Karpas-422 (cell line): ENCODE results near the gene ROMO1. TPM values are rescaled to one million over a fixed set of nuclear protein-coding genes. Genes with fewer than 3 reads are reported as not detected.

Experiments used
- DNase-seq: peaks from one replicate; pipeline ENCODE4 v3.0.0-alpha.2; 2015
- H2AFZ ChIP-seq: fragments of 200-600 bp; sonication (generic); 2 replicates; pipeline ENCODE4 v1.6.1; 2014; ENCODE audit warnings: antibody characterized with exemption, low read length, mixed read lengths
- H3K27ac ChIP-seq: fragments of 200-600 bp; sonication (generic); 2 replicates; pipeline ENCODE4 v1.5.1; 2014; ENCODE audit warnings: mild to moderate bottlenecking, low read length, moderate library complexity
- H3K27me3 ChIP-seq: fragments of 200-600 bp; sonication (generic); 2 replicates; pipeline ENCODE4 v1.6.1; 2014; ENCODE audit warnings: low read length, mixed read lengths
- H3K36me3 ChIP-seq: fragments of 200-600 bp; sonication (generic); 2 replicates; pipeline ENCODE4 v1.6.1; 2014; ENCODE audit warnings: low read length, mixed read lengths; ENCODE audit not compliant: insufficient read depth
- H3K4me1 ChIP-seq: fragments of 200-600 bp; sonication (generic); 2 replicates; pipeline ENCODE4 v1.6.1; 2014; ENCODE audit warnings: mild to moderate bottlenecking, low read length, mixed read lengths
- H3K4me2 ChIP-seq: fragments of 200-600 bp; sonication (generic); 2 replicates; pipeline ENCODE4 v1.6.1; 2014; ENCODE audit warnings: low read length, low read depth, mild to moderate bottlenecking; ENCODE audit not compliant: poor library complexity, severe bottlenecking
- H3K4me3 ChIP-seq: fragments of 200-600 bp; sonication (generic); 2 replicates; pipeline ENCODE4 v1.5.1; 2014; ENCODE audit warnings: mild to moderate bottlenecking, antibody characterized with exemption, low read length, mixed read lengths
- H3K79me2 ChIP-seq: fragments of 200-600 bp; sonication (generic); 2 replicates; pipeline ENCODE4 v1.6.1; 2014; ENCODE audit warnings: mild to moderate bottlenecking, low read length, mixed read lengths
- H3K9ac ChIP-seq: fragments of 200-600 bp; sonication (generic); 2 replicates; pipeline ENCODE4 v1.6.0; 2014; ENCODE audit warnings: low read length
- H3K9me2 ChIP-seq: fragments of 200-600 bp; sonication (generic), shearing (Covaris generic); replicated peaks from 2 replicates; pipeline ENCODE4 v1.6.0; 2014; ENCODE audit warnings: mild to moderate bottlenecking, low read length, moderate library complexity; ENCODE audit not compliant: insufficient read depth
- H3K9me3 ChIP-seq: fragments of 300-700, 200-600 bp; sonication (generic); 2 replicates; pipeline ENCODE4 v1.6.1; 2014; ENCODE audit warnings: low read length, mixed read lengths
- H4K20me1 ChIP-seq: fragments of 200-600 bp; sonication (generic); 2 replicates; pipeline ENCODE4 v1.6.1; 2014; ENCODE audit warnings: mild to moderate bottlenecking, antibody characterized with exemption, low read length, low read depth; ENCODE audit not compliant: insufficient read depth
- total RNA-seq: library from RNA; depleted of rRNA; stranded (reverse); fragments of >200 nt; shearing (Covaris generic); gene quantifications from 2 replicates; pipeline ENCODE4 v1.2.3, GENCODE V29; 2014; ENCODE audit warnings: low replicate concordance

Gene ROMO1
- total RNA-seq, 1 experiment from 2014 or later: 242 TPM

GRCh38 chr20:35724321-35725230, 25.4 kb downstream of the ROMO1 start:
- Histone ChIP-seq H3K79me2 (peaks cover 84% of the 10 kb centered on the region), H3K27ac (no peak overlapping the region), H3K4me2 (no peak overlapping the region), H2AFZ (no peak overlapping the region), H3K4me3 (no peak overlapping the region), H3K9me2 (no peaks in the 10 kb centered on the region), H3K36me3 (peaks cover 75% of the 10 kb centered on the region), H3K27me3 (no peaks in the 10 kb centered on the region), H3K4me1 (no peaks in the 10 kb centered on the region), H3K9me3 (no peaks in the 10 kb centered on the region), H3K9ac (no peak overlapping the region), H4K20me1 (peaks cover 63% of the 10 kb centered on the region)
- no peak for DNase-seq

GRCh38 chr20:35726842-35727711, 27.9 kb downstream of the ROMO1 start:
- Histone ChIP-seq H3K4me1 (no peaks in the 10 kb centered on the region), H3K79me2 (peaks cover 86% of the 10 kb centered on the region), H3K27me3 (no peaks in the 10 kb centered on the region), H3K9ac (no peak overlapping the region), H2AFZ (no peak overlapping the region), H3K9me2 (no peaks in the 10 kb centered on the region), H3K36me3 (peaks cover 76% of the 10 kb centered on the region), H3K9me3 (no peaks in the 10 kb centered on the region), H3K4me2 (no peak overlapping the region), H3K27ac (no peak overlapping the region), H3K4me3 (no peak overlapping the region), H4K20me1 (peaks cover 69% of the 10 kb centered on the region)
- no peak for DNase-seq

DNA sequence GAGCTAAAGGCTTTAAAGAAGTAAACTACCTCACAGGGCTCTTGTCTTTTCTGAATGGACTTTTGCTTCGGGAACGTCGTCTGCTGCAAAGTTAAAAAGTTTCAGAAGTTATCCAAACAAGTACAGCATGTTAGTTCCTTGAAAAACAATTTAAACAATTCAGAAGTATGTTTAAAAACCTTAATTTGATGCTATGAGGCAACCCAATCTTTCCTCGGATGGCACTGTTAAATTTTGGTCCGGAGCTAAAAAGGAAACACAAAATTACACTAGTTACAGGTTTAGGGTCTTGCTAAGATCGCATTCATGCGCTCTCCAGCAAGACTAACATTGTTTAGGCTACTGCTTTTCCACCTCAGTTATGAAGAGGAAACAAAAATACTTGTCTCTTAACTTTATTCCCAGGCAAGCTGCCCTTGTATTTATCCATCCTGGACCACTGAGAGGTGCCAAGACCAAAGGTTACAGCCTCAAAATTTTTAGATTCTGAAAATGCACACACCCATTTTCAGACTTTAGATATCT, 30.1 kb downstream of the ROMO1 start:
- Histone ChIP-seq H3K4me3 (no peak overlapping the region), H3K79me2 (peaks cover 92% of the 10 kb centered on the region), H3K4me2 (no peak overlapping the region), H3K9ac (no peak overlapping the region), H3K27ac (no peak overlapping the region), H3K36me3 (peaks cover 79% of the 10 kb centered on the region), H2AFZ (no peak overlapping the region), H4K20me1 (peaks cover 78% of the 10 kb centered on the region), H3K9me3 (no peaks in the 10 kb centered on the region), H3K9me2 (no peaks in the 10 kb centered on the region), H3K4me1 (no peaks in the 10 kb centered on the region; the same call in 1 of the 2 replicates), H3K27me3 (no peaks in the 10 kb centered on the region)
- DNase-seq: no peak

DNA sequence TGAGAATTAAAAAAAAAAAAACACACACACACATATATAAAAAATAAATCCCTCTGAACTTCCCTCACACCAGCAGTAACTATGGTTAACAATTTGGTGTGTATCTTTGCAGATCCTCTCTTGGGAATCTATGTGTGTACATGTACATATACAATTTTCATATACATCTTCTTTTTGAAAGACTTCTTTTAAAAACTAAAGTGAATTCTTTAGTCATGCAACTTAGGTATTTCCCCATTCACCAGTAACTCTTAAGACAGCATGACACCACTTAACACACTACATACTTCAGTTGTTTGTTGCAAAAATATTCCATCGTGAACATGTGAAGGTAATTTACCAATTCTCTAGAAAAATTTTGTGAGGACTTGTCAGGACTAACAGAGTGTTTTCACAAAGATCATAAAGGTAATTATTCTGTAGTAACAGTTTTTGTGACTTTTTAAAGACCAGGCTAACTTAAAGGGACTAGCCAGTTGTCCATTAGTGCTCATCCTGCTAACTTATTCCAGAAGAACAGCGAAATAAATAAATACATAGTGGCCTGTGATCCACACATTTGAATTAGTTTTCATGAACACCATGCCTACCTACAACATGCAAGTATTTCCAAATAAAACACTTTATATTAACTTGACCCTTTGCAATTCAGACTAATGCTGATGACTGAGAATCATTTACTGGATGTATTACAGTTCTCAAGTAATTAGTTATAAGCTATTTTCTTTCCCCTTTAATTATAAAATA, 30.8 kb downstream of the ROMO1 start:
- peaks cover 3% of the 10 kb centered on the region; the same call in 1 of the 2 replicates for H3K4me1 ChIP-seq
- H3K4me3 ChIP-seq: no peak overlapping the region
- no peaks in the 10 kb centered on the region for H3K27me3 ChIP-seq
- no peak overlapping the region for H3K9ac ChIP-seq
- H3K4me2 ChIP-seq: no peak overlapping the region
- no peak overlapping the region for H3K27ac ChIP-seq
- peaks cover 81% of the 10 kb centered on the region for H4K20me1 ChIP-seq
- H3K9me3 ChIP-seq: no peaks in the 10 kb centered on the region
- H2AFZ ChIP-seq: no peak overlapping the region
- peaks cover 81% of the 10 kb centered on the region for H3K36me3 ChIP-seq
- no peak for DNase-seq
- H3K79me2 ChIP-seq: peaks cover 92% of the 10 kb centered on the region
- H3K9me2 ChIP-seq: no peaks in the 10 kb centered on the region

DNA sequence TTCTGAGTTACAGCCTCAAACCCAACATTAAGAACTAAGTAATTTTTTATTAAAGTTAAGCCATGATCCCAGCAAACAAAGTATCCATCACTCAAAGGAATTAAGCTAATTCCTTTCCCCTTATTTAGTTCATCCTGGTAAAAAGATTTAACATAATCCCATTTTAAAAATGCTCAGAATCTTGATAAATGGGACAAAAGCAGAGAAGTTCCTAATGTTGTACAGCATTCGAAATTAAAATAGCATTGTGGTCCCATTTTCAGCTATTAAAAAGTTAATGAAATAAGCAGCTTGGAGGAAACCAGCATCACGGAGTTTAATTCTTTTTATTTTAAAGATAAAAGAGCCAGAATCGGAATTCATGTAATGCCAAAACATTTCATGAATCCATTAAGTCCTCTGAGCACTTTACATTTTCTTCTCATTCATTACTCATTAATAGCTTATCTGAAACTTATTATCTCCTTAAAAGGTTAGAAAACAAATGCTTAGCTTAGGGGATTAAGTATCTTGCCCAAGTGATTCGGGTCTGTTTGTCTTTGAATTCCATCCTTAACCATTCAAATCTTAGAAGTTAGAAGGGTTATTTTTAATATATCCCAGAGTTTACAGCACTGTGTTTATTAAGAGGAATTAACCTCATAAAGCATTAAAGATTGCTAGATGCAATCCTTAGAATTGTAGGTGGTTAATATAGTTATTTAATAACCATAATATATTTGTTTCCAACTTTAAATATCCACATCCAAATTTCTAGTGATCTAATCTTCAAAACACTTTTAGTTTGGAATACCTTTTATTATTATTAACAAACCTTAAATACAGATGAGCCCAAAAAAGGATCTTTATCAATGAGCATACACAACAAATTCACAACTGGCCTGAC, 31.6 kb downstream of the ROMO1 start:
- Histone ChIP-seq H3K36me3 (peaks cover 84% of the 10 kb centered on the region), H3K4me1 (peaks cover 8% of the 10 kb centered on the region; the same call in 1 of the 2 replicates), H3K4me3 (no peak overlapping the region), H3K79me2 (peaks cover 94% of the 10 kb centered on the region), H2AFZ (no peak overlapping the region), H3K27me3 (no peaks in the 10 kb centered on the region), H4K20me1 (peaks cover 85% of the 10 kb centered on the region), H3K9ac (no peak overlapping the region), H3K9me3 (no peaks in the 10 kb centered on the region), H3K9me2 (no peaks in the 10 kb centered on the region), H3K4me2 (no peak overlapping the region), H3K27ac (no peak overlapping the region)
- DNase-seq: no peak

GRCh38 chr20:35731469-35731788, 32.2 kb downstream of the ROMO1 start:
- Histone ChIP-seq H3K36me3 (peaks cover 84% of the 10 kb centered on the region), H3K9me2 (no peaks in the 10 kb centered on the region), H3K27me3 (no peaks in the 10 kb centered on the region), H3K9me3 (no peaks in the 10 kb centered on the region), H3K4me3 (no peak overlapping the region), H4K20me1 (peaks cover 86% of the 10 kb centered on the region), H2AFZ (no peak overlapping the region), H3K27ac (no peak overlapping the region), H3K79me2 (peaks cover 94% of the 10 kb centered on the region), H3K4me2 (no peak overlapping the region), H3K9ac (no peak overlapping the region), H3K4me1 (peaks cover 14% of the 10 kb centered on the region; the same call in 1 of the 2 replicates)
- DNase-seq: no peak

DNA sequence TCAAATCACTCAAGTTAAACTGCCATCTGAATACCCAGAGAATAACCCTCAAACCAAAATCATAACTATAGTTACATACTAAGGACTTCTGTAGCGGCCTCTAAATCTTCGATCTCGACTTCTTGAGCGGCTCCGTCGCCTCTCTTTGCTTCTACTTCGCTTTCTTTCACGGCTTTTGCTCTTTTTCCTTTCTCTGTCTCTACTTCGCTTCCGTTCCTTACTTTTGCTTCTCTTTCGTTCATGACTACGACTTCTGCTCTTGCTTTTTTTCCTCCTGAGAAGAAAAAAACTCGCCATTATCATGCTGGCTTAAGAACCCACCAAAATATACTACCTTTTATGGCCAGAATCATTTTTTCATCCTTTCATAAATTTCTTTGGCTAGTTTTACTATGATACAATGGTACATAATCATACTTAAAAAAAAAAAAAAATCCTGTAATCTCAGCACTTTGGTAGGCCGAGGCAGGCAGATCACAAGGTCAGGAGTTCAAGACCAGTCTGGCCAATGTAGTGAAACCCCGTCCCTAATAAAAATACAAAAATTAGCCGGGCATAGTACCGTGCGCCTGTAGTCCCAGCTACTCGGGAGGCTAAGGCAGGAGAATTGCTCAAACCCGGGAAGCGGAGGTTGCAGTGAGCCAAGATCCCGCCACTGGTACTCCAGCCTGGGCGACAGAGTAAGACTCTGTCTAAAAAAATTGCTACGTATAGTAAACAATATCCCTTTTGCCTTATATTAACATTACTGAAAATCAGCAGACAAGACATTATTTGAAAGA, 32.8 kb downstream of the ROMO1 start:
- H3K79me2 ChIP-seq: peaks cover 91% of the 10 kb centered on the region
- no peak overlapping the region for H2AFZ ChIP-seq
- H3K9me3 ChIP-seq: no peaks in the 10 kb centered on the region
- H3K4me2 ChIP-seq: no peak overlapping the region
- no peak overlapping the region for H3K9ac ChIP-seq
- H3K9me2 ChIP-seq: no peaks in the 10 kb centered on the region
- DNase-seq: no peak
- no peak overlapping the region for H3K4me3 ChIP-seq
- no peak overlapping the region for H3K27ac ChIP-seq
- peaks cover 14% of the 10 kb centered on the region; the same call in 1 of the 2 replicates for H3K4me1 ChIP-seq
- H3K27me3 ChIP-seq: no peaks in the 10 kb centered on the region
- peaks cover 78% of the 10 kb centered on the region for H3K36me3 ChIP-seq
- peaks cover 81% of the 10 kb centered on the region for H4K20me1 ChIP-seq
